GM12878 (cell line): ENCODE results near the gene MYH6. TPM values are rescaled to one million over a fixed set of nuclear protein-coding genes. Genes with fewer than 3 reads are reported as not detected.

ENCODE experiments used
- BCL11A ChIP-seq: IDR thresholded peaks from 2 replicates; pipeline ENCODE4 v1.6.1; 2011; ENCODE audit warnings: low read depth, low read length
- BRCA1 ChIP-seq: IDR thresholded peaks from 2 replicates; pipeline ENCODE4 v1.6.1; 2011; ENCODE audit warnings: low read depth, low read length, improper control_type of control experiment
- CBX5 ChIP-seq: sonication (generic); IDR thresholded peaks from 2 replicates; pipeline ENCODE4 v1.6.1; 2016; ENCODE audit warnings: low read depth, moderate library complexity, mild to moderate bottlenecking, inconsistent platforms
- MEF2A ChIP-seq: IDR thresholded peaks from 2 replicates; pipeline ENCODE4 v1.6.1; 2011; ENCODE audit warnings: low read depth, mild to moderate bottlenecking, low read length, moderate library complexity; ENCODE audit not compliant: insufficient read depth
- MYC ChIP-seq: IDR thresholded peaks from 2 replicates; pipeline ENCODE4 v1.6.1; 2011; ENCODE audit warnings: mild to moderate bottlenecking, low read length, moderate library complexity, inconsistent platforms; ENCODE audit not compliant: insufficient read depth, insufficient replicate concordance, insufficient read length, severe bottlenecking
- NR2C2 ChIP-seq: IDR thresholded peaks from 2 replicates; pipeline ENCODE4 v1.6.1; 2011; ENCODE audit warnings: borderline replicate concordance, low read depth; ENCODE audit not compliant: control insufficient read depth, insufficient read length
- RAD21 ChIP-seq: IDR thresholded peaks from 2 replicates; pipeline ENCODE4 v1.6.1; 2011; ENCODE audit warnings: mild to moderate bottlenecking, low read depth, low read length, moderate library complexity; ENCODE audit not compliant: insufficient read depth
- RBBP5 ChIP-seq: fragments of 200-600 bp; sonication (generic); conservative IDR thresholded peaks from 2 replicates; pipeline ENCODE4 v1.6.1; 2016
- SMC3 ChIP-seq: IDR thresholded peaks from 2 replicates; pipeline ENCODE4 v1.6.1; 2011; ENCODE audit warnings: low read length, improper control_type of control experiment, borderline replicate concordance
- SP1 ChIP-seq: IDR thresholded peaks from one replicate; pipeline ENCODE4 v1.6.1; 2011; ENCODE audit warnings: low read depth, low read length
- TCF3 ChIP-seq: IDR thresholded peaks from 2 replicates; pipeline ENCODE4 v1.6.1; 2012; ENCODE audit warnings: low read depth, mild to moderate bottlenecking, low read length, borderline replicate concordance; ENCODE audit not compliant: insufficient read depth
- TCF7 ChIP-seq: IDR thresholded peaks from 2 replicates; pipeline ENCODE4 v1.6.1; 2014; ENCODE audit warnings: antibody characterized with exemption, borderline replicate concordance
- ZSCAN29 ChIP-seq: fragments of 450-650 bp; IDR thresholded peaks from 2 replicates; pipeline ENCODE4 v1.6.1; 2017; ENCODE audit warnings: mild to moderate bottlenecking, moderate library complexity
- polyA plus RNA-seq, 11 experiments: library from polyadenylated mRNA; depleted of rRNA in 4 of 11; unstranded in 6 of 11; stranded (reverse) in 5 of 11; fragments of >200 nt; fragmentation: Nextera tagmentation in 4 of 11; fragmentation: Illumina TruSeq in 1 of 11; extraction: Ambion mirVana in 4 of 11; extraction: Trizol in 1 of 11; gene quantifications; 1 replicate in 1 of 11; 2 replicates in 10 of 11; pipeline versions ENCODE4 v1.2.1 to v1.2.3, GENCODE V29; 2011 to 2016; ENCODE audit warnings: inconsistent platforms in 2 of 11, missing spikeins in 2 of 11, low read depth in 1 of 11
- total RNA-seq, 4 experiments: library from RNA; depleted of rRNA in 3 of 4; stranded (reverse); fragments of >200 nt in 3 of 4; fragmentation: Illumina TruSeq in 1 of 4; extraction: Trizol in 1 of 4; gene quantifications; 2 replicates each; pipeline versions ENCODE4 v1.2.1 to v1.2.3, GENCODE V29; 2013 to 2021
- TF ChIP-seq, protein P1 (sequence below): IDR thresholded peaks from 2 replicates; pipeline ENCODE4 v1.6.1; 2012; ENCODE audit warnings: low read depth, low read length, improper control_type of control experiment
- TF ChIP-seq, protein P2 (sequence below): IDR thresholded peaks from 2 replicates; pipeline ENCODE4 v1.6.1; 2012; ENCODE audit warnings: low read length, inconsistent platforms
- TF ChIP-seq, protein P3 (sequence below), 3 experiments: IDR thresholded peaks in 2 of 3; conservative IDR thresholded peaks in 1 of 3; 2 replicates each; pipeline ENCODE4 v1.5.1; 2011; ENCODE audit warnings: low read depth in 3 of 3, low read length in 3 of 3, mild to moderate bottlenecking in 3 of 3, control low read depth in 2 of 3, moderate library complexity in 2 of 3, inconsistent platforms in 1 of 3, mixed read lengths in 1 of 3; ENCODE audit not compliant: control insufficient read depth in 2 of 3, insufficient read depth in 1 of 3; ENCODE audit errors: extremely low read depth in 1 of 3
- TF ChIP-seq, protein P4 (sequence below): IDR thresholded peaks from 2 replicates; pipeline ENCODE4 v1.6.1; 2011; ENCODE audit warnings: borderline replicate concordance, low read depth, mild to moderate bottlenecking, moderate library complexity, low read length; ENCODE audit not compliant: insufficient read depth, poor library complexity, severe bottlenecking
- TF ChIP-seq, protein P5 (sequence below): IDR thresholded peaks from 2 replicates; pipeline ENCODE4 v1.6.1; 2012; ENCODE audit warnings: low read depth, low read length, improper control_type of control experiment
- TF ChIP-seq, protein P6 (sequence below): IDR thresholded peaks from 2 replicates; pipeline ENCODE4 v1.6.1; 2011; ENCODE audit warnings: mild to moderate bottlenecking, low read depth, low read length, moderate library complexity; ENCODE audit not compliant: insufficient replicate concordance

MYH6 gene
- total and polyA plus RNA-seq, 10 of the 15 experiments (the other 5 are each of a cell fraction or from before 2014, with no cell fraction given) = 0.01 to 0.84 (median 0.05) TPM; not detected in 7

DNA sequence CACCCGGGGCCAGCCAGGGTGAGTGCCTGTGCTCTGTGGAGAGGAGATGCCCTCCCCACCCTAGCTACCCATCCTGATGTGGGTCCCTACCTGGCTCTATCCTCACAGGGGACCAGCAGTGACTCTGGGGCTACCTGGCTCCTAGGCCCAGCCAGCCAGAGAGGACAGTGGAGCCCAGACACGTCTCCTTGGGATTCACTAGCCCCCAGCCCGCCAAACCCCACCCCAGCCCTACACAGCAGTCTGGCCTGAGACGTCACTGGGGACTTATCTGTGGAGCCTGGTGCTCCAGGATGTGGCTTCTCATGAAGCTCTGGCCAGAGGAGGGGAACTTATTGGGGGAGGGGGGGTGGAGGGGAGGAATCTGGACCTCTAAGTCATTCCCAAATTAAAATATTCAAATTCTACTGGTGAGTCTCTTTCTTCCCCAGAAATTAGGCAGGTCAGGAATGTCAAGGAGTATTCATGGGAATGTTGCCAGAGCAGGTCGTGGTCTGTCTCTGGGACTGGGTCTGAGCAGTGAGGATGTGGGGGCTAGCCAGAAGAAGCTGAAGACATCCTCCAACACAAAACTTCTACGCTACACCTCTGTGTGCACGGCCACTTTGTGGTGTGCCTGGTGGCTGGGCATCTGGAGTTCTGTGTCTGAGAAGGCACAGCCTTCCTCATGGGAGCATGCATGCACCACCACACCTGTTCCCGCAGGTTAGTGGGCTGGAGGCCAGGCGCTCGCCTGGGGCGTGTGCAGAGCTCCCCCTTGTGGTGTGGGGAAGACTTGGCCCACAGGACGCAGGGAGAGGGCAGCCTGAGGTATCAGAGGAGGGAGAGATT, 28.5 kb downstream of the MYH6 start (continued):
- TF ChIP-seq, protein P1, sequence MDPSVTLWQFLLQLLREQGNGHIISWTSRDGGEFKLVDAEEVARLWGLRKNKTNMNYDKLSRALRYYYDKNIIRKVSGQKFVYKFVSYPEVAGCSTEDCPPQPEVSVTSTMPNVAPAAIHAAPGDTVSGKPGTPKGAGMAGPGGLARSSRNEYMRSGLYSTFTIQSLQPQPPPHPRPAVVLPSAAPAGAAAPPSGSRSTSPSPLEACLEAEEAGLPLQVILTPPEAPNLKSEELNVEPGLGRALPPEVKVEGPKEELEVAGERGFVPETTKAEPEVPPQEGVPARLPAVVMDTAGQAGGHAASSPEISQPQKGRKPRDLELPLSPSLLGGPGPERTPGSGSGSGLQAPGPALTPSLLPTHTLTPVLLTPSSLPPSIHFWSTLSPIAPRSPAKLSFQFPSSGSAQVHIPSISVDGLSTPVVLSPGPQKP = no peak
- TF ChIP-seq, protein P2, sequence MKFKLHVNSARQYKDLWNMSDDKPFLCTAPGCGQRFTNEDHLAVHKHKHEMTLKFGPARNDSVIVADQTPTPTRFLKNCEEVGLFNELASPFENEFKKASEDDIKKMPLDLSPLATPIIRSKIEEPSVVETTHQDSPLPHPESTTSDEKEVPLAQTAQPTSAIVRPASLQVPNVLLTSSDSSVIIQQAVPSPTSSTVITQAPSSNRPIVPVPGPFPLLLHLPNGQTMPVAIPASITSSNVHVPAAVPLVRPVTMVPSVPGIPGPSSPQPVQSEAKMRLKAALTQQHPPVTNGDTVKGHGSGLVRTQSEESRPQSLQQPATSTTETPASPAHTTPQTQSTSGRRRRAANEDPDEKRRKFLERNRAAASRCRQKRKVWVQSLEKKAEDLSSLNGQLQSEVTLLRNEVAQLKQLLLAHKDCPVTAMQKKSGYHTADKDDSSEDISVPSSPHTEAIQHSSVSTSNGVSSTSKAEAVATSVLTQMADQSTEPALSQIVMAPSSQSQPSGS = no peak
- no peak for TF ChIP-seq TCF7
- TF ChIP-seq TCF3 = no peak
- no peak for TF ChIP-seq MEF2A
- peak; percentile 87 for TF ChIP-seq RAD21
- no peak for TF ChIP-seq NR2C2
- no peak for TF ChIP-seq ZSCAN29
- TF ChIP-seq BRCA1 = no peak
- peak; percentile 94 for TF ChIP-seq SMC3
- TF ChIP-seq, protein P3, sequence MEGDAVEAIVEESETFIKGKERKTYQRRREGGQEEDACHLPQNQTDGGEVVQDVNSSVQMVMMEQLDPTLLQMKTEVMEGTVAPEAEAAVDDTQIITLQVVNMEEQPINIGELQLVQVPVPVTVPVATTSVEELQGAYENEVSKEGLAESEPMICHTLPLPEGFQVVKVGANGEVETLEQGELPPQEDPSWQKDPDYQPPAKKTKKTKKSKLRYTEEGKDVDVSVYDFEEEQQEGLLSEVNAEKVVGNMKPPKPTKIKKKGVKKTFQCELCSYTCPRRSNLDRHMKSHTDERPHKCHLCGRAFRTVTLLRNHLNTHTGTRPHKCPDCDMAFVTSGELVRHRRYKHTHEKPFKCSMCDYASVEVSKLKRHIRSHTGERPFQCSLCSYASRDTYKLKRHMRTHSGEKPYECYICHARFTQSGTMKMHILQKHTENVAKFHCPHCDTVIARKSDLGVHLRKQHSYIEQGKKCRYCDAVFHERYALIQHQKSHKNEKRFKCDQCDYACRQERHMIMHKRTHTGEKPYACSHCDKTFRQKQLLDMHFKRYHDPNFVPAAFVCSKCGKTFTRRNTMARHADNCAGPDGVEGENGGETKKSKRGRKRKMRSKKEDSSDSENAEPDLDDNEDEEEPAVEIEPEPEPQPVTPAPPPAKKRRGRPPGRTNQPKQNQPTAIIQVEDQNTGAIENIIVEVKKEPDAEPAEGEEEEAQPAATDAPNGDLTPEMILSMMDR (IDR thresholded peaks at IDR 0.05 in 2 of 3, conservative IDR thresholded peaks at IDR 0.05 in 1 of 3; ENCODE audit: control insufficient read depth in 2 of 3, extremely low read depth in 1 of 3, insufficient read depth in 1 of 3, low read depth in 3 of 3, low read length in 3 of 3) = peak; percentile 92 to 97 (median 95); a peak in 5 of 6 replicates
- no peak for TF ChIP-seq CBX5
- TF ChIP-seq RBBP5 = no peak
- TF ChIP-seq SP1 = no peak
- TF ChIP-seq BCL11A = no peak
- TF ChIP-seq, protein P4, sequence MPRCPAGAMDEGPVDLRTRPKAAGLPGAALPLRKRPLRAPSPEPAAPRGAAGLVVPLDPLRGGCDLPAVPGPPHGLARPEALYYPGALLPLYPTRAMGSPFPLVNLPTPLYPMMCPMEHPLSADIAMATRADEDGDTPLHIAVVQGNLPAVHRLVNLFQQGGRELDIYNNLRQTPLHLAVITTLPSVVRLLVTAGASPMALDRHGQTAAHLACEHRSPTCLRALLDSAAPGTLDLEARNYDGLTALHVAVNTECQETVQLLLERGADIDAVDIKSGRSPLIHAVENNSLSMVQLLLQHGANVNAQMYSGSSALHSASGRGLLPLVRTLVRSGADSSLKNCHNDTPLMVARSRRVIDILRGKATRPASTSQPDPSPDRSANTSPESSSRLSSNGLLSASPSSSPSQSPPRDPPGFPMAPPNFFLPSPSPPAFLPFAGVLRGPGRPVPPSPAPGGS = no peak
- no peak for TF ChIP-seq MYC
- TF ChIP-seq, protein P5, sequence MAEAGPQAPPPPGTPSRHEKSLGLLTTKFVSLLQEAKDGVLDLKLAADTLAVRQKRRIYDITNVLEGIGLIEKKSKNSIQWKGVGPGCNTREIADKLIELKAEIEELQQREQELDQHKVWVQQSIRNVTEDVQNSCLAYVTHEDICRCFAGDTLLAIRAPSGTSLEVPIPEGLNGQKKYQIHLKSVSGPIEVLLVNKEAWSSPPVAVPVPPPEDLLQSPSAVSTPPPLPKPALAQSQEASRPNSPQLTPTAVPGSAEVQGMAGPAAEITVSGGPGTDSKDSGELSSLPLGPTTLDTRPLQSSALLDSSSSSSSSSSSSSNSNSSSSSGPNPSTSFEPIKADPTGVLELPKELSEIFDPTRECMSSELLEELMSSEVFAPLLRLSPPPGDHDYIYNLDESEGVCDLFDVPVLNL = no peak
- TF ChIP-seq, protein P6, sequence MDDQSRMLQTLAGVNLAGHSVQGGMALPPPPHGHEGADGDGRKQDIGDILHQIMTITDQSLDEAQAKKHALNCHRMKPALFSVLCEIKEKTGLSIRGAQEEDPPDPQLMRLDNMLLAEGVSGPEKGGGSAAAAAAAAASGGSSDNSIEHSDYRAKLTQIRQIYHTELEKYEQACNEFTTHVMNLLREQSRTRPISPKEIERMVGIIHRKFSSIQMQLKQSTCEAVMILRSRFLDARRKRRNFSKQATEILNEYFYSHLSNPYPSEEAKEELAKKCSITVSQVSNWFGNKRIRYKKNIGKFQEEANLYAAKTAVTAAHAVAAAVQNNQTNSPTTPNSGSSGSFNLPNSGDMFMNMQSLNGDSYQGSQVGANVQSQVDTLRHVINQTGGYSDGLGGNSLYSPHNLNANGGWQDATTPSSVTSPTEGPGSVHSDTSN = no peak
